GM12865 (cell line): ENCODE results near the gene MISFA.
"Not testable (repeated sequence)": the region's sequence is repeated elsewhere in the genome, so short reads cannot be mapped to it uniquely, and the experiment has no call there.

Experiments used
- DNase-seq: peaks from one replicate; pipeline ENCODE4 v3.0.0; 2010; ENCODE audit warnings: low read depth
- H3K4me3 ChIP-seq: 2 replicates; pipeline ENCODE4 v1.5.1; 2011; ENCODE audit warnings: mild to moderate bottlenecking, low read depth, low read length, control low read depth
- CTCF ChIP-seq: IDR thresholded peaks from 2 replicates; pipeline ENCODE4 v1.5.1; 2011; ENCODE audit warnings: low read length, control low read depth, low read depth, inconsistent platforms; ENCODE audit not compliant: insufficient read depth; ENCODE audit errors: missing control alignments

The MISFA gene

DNA sequence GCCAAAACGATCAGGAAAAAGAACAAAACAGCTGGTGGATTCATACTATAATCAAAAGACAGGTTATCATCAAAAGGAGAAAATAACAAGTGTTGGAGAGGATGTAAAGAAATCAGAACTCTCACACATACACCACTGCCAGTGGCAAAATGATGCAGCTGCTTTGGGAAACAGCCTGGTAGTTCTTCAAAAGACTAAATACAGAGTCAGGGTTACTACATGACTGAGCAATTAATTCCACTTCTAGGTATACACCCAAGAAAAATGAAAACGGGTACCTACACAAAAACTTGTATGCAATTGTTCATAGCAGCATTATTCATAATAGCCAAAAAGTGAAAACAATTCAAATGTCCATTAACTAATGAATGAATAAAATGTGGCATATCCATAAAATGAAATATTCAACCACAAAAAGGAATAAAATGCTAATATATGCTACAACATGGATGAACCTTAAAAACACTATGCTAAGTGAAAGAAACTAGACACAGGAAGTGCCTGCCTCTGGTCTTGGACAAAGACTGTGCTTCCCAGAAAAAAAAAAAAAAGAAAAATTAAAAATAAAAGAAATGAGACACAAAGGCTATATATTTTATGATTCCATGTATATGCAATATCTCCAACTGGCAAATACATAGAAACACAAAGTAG, 19.3 kb upstream of the MISFA start:
- no peak for TF ChIP-seq CTCF

GRCh38 chr11:18581825-18582224, 17.8 kb upstream of the MISFA start:
- no peak overlapping the region for H3K4me3 ChIP-seq
- no peak for TF ChIP-seq CTCF
- no peak for DNase-seq

More for the DNA sequence above, 19.3 kb upstream of the MISFA start:
- no peak for DNase-seq
- H3K4me3 ChIP-seq = no peak overlapping the region

- H3K4me3 ChIP-seq = peak within 1 kb of the TSS; percentile 79
- DNase-seq = peak; percentile 87
- TF ChIP-seq CTCF = no peak
Observed at GRCh38 chr11:18588297-18589252, 11.0 kb upstream of the MISFA start, which contains the start of gene UEVLD. UEVLD (minus strand) TSS chr11:18588734; CDS start chr11:18588654, 80 bp downstream.

DNA sequence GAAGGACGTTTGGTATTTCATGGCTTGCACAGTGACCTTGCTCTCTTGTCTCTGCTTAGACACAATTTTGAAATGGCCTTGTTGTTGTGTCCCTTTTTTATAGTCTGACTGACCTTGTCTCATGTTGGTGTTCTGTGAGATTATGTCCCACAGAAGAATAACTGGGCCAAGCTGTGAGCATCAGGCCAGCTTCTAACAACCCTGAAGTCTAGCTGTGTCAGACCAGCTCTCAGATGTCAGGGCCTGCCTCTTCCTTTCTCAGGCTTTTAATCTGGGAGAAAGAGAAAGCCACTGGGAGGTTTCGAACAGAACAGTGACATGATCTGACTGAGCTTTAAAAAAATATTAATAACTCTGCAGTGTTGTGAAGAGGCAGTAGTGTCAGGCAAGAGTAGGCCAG, 9.0 kb upstream of the MISFA start:
- peak; percentile 39 for DNase-seq
- no peak for TF ChIP-seq CTCF
- no peak overlapping the region for H3K4me3 ChIP-seq

- not testable (repeated sequence) for DNase-seq, H3K4me3 ChIP-seq
Observed at GRCh38 chr11:18594088-18594487, 5.5 kb upstream of the MISFA start.

GRCh38 chr11:18594999-18595749, 4.4 kb upstream of the MISFA start:
- no peak for DNase-seq
- TF ChIP-seq CTCF = no peak

More at GRCh38 chr11:18594999-18595749, 4.4 kb upstream of the MISFA start:
- H3K4me3 ChIP-seq = no peak overlapping the region
